ENCODE data around the gene P2RY6. TPM values are rescaled to one million over a fixed set of nuclear protein-coding genes. Genes with fewer than 3 reads are reported as not detected.

The P2RY6 gene
- total RNA-seq, 2 donors from 2014 or later: 2.0 to 4.4 TPM

GRCh38 chr11:73235236-73235786 is 36.8 kb upstream of the P2RY6 start:
- DNase-seq (no peak), ATAC-seq (no peak)
- intact Hi-C loops (cut with DNase I): no loop called here

- intact Hi-C loops (cut with DNase I): no loop called here
- no peak for ATAC-seq
- DNase-seq: peak; percentile 10
Measured at GRCh38 chr11:73236205-73236765, 35.9 kb upstream of the P2RY6 start.

DNA sequence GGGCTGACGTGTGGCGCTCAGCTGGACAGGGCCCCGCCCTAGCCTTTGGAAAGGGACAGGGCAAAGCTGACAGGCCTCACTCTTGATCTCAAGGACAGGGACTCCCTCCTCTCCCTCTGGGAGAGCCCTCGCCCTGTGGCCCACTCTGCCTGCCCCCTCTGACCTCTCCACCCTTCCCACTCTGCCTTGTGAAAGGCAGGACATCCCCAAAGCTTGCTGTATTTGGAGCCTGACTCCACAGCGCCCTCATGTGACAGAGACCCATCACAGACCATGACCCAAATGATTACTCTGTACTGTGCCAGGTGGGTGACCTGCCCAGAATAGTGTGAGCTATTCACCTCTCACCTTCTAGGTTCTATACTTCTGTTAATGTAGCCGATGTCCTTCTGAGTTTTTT is 35.3 kb upstream of the P2RY6 start:
- intact Hi-C loops (cut with DNase I): no loop called here
- peak in 1 of 2 donors; percentile 34 for ATAC-seq
- peak; percentile 68 for DNase-seq

DNA sequence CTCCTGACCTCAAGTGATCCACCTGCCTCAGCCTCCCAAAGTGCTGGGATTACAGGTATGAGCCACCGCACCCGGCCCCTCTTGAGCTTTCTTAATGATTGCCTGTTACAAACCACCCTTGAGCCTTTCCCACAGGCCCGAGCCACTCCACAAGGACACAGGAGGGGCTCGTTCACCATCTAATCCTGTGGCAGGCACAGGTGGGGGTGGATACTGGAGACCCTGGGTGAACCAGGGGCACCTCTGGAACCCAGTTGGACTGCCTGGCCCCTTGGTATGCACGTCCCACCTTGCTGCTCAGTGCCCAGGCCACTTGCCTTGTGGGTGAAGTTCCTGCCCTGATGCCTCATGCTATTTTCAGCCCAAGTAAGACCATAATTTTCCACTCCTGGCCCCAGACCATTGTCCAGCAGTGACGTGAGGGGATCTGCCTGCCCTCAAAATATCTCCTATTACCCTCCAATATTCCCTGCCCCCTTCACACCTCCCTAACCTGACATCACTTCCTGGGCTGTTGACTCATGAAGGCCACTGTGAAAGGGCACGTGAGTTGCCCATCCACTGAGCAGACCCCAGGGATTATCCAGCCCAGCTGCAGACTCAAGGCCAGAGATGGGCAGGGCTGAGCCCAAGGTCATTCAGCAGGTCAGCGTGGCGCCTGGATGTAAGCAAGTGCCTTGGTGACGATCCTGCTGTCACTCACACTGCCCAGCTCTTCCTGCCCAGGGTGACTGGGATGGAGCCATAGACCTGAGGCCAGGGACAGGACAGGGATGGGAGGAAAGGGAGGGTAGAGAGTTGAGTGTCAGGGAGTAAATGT is 34.5 kb upstream of the P2RY6 start:
- intact Hi-C loops (cut with DNase I): no loop called here
- DNase-seq: peak; percentile 72
- peak; percentile 20 to 67 for ATAC-seq

DNA sequence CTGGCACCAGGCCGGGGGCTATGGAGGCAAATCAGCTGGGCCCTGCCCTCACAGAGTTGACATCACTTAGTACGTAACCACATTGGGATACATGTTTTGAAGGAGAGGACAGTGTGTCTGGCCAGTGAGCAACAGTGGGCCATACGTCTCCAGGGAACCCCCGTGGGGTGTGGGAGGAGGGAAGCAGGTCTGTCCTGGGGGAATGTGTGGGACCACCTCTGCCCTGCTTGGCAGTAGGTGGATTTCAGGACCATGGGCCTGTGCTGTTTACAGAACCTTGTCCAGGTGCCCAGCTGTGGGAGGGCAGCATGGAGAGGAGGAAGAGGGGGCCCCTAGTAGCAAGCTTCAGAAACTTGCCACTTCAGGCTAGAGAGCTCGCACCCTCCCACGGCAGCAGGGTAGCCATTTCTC is 33.0 kb upstream of the P2RY6 start:
- DNase-seq (no peak), ATAC-seq (no peak)
- intact Hi-C loops (cut with DNase I): no loop called here

- intact Hi-C loops (cut with DNase I): loop anchor here (5.0 to 10.0 kb wide), 2 partner anchors 55 to 512 kb away; no protein-coding TSS in a partner anchor
- ATAC-seq (no peak), DNase-seq (no peak)
Measured at GRCh38 chr11:73239571-73240189, 32.5 kb upstream of the P2RY6 start.

- peak; percentile 60 to 67 for ATAC-seq
- intact Hi-C loops (cut with DNase I): loop anchor here (5.0 to 10.0 kb wide), 2 partner anchors 55 to 513 kb away; no protein-coding TSS in a partner anchor
- peak; percentile 84 for DNase-seq
Measured at GRCh38 chr11:73240190-73240781, 31.9 kb upstream of the P2RY6 start.

DNA sequence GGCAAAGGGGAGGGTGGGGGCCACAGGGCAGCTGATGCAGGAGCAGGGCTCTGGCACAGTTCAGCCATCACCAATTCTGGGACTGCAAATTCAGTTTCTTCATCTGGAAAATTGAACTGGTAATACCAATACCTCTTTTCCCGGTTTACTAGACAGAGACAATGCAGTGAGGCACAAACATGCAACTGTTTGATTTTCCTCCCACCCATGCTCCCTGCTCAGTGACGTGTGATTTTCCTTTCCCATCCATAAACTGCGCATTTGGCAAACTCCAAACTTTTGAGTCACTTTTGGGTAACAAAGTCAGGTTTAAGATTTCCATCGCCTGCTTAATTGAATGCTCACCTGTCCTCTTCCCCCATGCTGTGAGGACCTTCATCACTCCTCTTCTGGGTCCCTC is 30.8 kb upstream of the P2RY6 start:
- DNase-seq: no peak
- no peak for ATAC-seq
- intact Hi-C loops (cut with DNase I): loop anchor here (5.0 to 10.0 kb wide), 2 partner anchors 56 to 514 kb away; no protein-coding TSS in a partner anchor

DNA sequence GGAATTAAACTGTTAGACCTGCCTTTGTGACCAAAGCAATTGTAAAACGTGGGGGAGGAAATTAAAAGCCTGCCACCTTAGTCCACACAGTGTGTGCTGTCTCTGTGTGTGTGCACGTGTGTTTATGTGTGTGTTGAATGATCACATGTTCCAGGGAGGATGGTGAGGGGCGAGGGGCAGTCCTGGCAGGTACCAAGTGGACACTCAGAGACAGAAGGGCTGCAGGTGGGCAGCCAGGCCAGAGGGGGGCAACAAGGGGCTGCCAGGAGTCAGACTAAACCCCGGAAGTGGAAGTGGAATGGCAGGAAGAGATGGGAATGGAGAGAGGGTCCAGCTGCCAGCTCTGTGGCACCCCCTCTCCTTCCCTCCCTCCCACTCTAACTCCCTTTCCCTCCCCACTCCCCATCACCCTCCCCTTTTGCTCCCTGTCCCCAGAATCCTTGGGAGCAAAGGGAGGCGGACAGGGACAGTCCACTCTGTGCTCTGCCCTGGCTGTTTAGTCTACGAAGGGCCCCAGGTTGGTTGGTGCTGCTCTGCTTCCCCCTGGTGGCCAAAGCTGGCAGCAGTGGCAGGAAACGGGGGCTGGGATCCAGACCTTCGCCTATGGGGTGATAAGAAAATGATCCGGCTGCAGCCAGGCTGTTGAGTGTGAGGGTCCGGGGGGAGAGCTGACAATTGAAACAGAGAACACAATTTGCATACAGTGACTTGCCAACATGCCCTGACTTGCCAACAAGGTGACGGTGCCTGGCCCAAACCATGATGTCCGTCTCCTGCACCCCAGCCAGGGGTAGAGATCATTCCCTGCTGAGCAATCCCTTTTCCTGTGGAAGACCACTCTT is 29.7 kb upstream of the P2RY6 start:
- intact Hi-C loops (cut with DNase I): loop anchor here (2.0 to 10.0 kb wide), 4 partner anchors 58 to 515 kb away; no protein-coding TSS in a partner anchor
- ATAC-seq (peak; percentile 66 to 83), DNase-seq (peak; percentile 83)

DNA sequence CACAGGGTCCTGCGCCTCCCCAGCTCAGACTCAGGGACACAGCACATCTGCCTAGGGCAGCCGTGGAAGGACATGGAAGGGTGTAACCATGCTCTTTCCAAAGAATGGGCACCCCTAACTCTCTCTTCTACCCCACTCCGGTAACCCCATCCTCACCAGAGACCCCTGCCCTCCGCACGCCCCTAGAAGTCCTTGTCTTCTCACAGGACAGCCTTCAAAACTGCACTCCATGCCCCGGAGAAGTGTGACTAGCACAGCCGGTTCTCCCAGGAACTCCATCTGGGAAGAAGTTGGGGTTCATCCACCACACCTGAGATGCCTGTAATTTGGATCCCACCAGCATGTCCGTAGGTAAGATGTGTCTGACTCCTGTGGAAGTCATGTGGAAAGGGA is 29.0 kb upstream of the P2RY6 start:
- no peak for DNase-seq
- ATAC-seq: no peak
- intact Hi-C loops (cut with DNase I): loop anchor here (2.0 to 10.0 kb wide), 4 partner anchors 58 to 516 kb away; no protein-coding TSS in a partner anchor

GRCh38 chr11:73244589-73245240 is 27.4 kb upstream of the P2RY6 start:
- DNase-seq: no peak
- intact Hi-C loops (cut with DNase I): loop anchor here (1.0 to 10.0 kb wide), 3 partner anchors 45 to 517 kb away; no protein-coding TSS in a partner anchor
- ATAC-seq: no peak

- intact Hi-C loops (cut with DNase I): loop anchor here (1.0 to 10.0 kb wide), 2 partner anchors 44 to 61 kb away; no protein-coding TSS in a partner anchor
- ATAC-seq: no peak
Measured at GRCh38 chr11:73245461-73245860, 26.7 kb upstream of the P2RY6 start.

GRCh38 chr11:73246303-73246702 is 25.8 kb upstream of the P2RY6 start:
- intact Hi-C loops (cut with DNase I): loop anchor here in 1 of 2 donors (10.0 kb wide), 1 partner anchor 62 kb away; no protein-coding TSS in a partner anchor
- no peak for DNase-seq

More at GRCh38 chr11:73245461-73245860, 26.7 kb upstream of the P2RY6 start:
- no peak for DNase-seq

DNA sequence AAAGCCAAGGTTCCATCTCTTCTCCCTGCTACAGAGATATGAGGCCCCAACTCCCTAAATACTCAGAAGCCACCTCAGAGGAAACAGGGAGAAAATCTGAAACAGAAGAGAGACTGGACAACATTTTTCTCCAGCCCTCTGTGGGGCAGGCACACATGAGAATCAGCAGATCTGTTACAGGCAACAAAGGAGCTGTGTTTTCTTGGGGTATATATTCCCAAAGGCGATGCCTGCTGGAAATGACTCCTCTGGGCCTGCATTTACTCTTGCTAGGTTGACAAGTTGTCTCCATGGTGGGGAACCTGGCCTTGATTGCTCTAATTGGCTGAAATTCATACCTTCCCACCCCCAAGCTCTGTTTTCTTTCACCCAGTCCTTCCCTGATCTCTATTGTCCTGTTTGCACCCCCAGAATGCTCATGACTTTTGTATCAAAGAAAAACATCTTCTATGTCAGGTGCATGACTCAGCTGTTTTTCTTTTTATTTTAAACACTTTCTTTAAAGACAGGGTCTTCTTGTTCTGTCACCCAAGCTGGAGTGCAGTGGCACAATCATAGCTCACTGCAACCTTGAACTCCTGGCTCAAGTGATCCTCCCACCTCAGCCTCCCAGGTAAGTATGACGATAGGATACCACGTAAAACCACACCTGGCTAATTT is 23.5 kb upstream of the P2RY6 start:
- ATAC-seq: no peak
- intact Hi-C loops (cut with DNase I): loop anchor here in 1 of 2 donors (10.0 kb wide), 1 partner anchor 64 kb away; no protein-coding TSS in a partner anchor
- no peak for DNase-seq

More at GRCh38 chr11:73246303-73246702, 25.8 kb upstream of the P2RY6 start:
- no peak for ATAC-seq

- no peak for DNase-seq
- intact Hi-C loops (cut with DNase I): loop anchor here in 1 of 2 donors (10.0 kb wide), 1 partner anchor 65 kb away; no protein-coding TSS in a partner anchor
- no peak for ATAC-seq
Measured at GRCh38 chr11:73249304-73249703, 22.8 kb upstream of the P2RY6 start.

DNA sequence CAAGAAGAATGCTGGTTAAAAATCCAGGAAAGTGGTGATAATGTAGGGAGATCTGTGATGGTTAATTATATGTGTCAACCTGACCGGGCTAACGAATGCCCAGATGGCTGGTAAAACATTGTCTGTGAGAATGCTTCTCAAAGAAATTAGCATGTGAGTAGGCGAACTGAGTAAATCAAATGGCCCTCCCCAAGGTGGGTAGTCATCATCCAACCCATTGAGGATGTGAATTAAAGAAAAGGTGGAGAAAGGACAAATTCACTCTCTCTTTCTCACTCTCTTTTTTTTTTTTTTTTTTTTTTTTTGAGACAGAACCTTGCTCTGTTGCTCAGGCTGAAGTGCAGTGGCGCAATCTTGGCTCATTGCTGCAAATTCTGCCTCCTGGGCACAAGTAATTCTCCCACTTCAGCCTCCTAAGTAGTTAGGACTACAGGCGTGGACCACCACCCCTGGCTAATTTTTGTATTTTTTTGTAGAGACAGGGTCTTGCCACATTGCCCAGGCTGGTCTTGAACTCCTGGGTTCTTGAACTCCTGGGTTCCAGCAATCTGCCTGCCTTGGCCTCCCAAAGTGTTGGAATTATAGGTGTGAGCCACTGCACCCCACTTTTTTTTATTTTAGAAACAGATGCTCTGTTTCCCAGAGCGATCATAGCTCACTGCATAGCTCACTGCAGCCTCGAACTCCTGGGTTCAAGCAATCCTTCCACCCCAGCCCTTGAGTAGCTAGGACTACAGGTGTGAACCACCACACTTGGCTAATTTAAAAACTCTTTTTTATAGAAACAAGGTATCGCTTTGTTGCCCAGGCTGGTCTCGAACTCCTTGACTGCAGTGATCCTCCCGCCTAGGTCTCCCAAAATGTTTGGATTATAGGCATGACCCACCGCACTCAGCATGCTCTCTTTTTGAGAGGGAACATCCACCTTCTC is 22.0 kb upstream of the P2RY6 start:
- intact Hi-C loops (cut with DNase I): loop anchor here in 1 of 2 donors (10.0 kb wide), 1 partner anchor 65 kb away; no protein-coding TSS in a partner anchor
- ATAC-seq (no peak), DNase-seq (peak; percentile 10)

Measured in left cardiac atrium (tissue), 4 donors.